SK-N-SH (cell line): Measurements from ENCODE around the gene SPG21. TPM values are rescaled to one million over a fixed set of nuclear protein-coding genes. Genes with fewer than 3 reads are reported as not detected.

Experiments
- CTCF ChIA-PET: fragments of 300-600, 350-600 bp; formaldehyde crosslinking; extraction: SDS; loops from one replicate; lab custom pipeline; 2021; lab: Yijun Ruan, JAX
- POLR2A ChIA-PET: fragments of 350-600 bp; sonication (Branson Sonifier 250); formaldehyde crosslinking; extraction: SDS; loops from one replicate; lab custom pipeline; 2020; ENCODE audit warnings: antibody characterized with exemption, inconsistent platforms; lab: Yijun Ruan, JAX
- DNase-seq: peaks from one replicate; pipeline ENCODE4 v3.0.0; 2012
- H2AFZ ChIP-seq: fragments of 200-600 bp; sonication (generic); 2 replicates; pipeline ENCODE4 v1.8.1; 2016; ENCODE audit warnings: antibody characterized with exemption, mild to moderate bottlenecking, low read depth
- H3F3A ChIP-seq: fragments of 200-600 bp; sonication (generic); replicated peaks from 2 replicates; pipeline ENCODE3; 2016; ENCODE audit warnings: antibody characterized with exemption, mild to moderate bottlenecking; ENCODE audit not compliant: insufficient read depth
- H3K27ac ChIP-seq, 2 experiments: fragments of 200-500 bp in 1 of 2; fragments of 200-600 bp in 1 of 2; sonication (Bioruptor generic) in 1 of 2; sonication (generic), shearing (Covaris generic) in 1 of 2; 2 replicates each; pipeline versions ENCODE4 v1.5.1 to v1.6.1; 2014 to 2016; ENCODE audit warnings: low read depth in 2 of 2, inconsistent platforms in 1 of 2, low read length in 1 of 2, mild to moderate bottlenecking in 1 of 2, mixed read lengths in 1 of 2
- H3K27me3 ChIP-seq: fragments of 200-600 bp; sonication (generic), shearing (Covaris generic); 2 replicates; pipeline ENCODE4 v1.6.1; 2016; ENCODE audit warnings: mixed run types; ENCODE audit not compliant: insufficient read depth
- H3K36me3 ChIP-seq, 2 experiments: fragments of 200-500 bp in 1 of 2; fragments of 200-600 bp in 1 of 2; sonication (Bioruptor generic) in 1 of 2; sonication (generic) in 1 of 2; replicated peaks in 1 of 2; 2 replicates each; pipeline versions ENCODE3 to v1.5.1; 2014 to 2016; ENCODE audit warnings: low read length in 1 of 2, mild to moderate bottlenecking in 1 of 2; ENCODE audit not compliant: insufficient read depth in 2 of 2, control insufficient read depth in 1 of 2
- H3K4me1 ChIP-seq, 2 experiments: fragments of 200-500 bp in 1 of 2; fragments of 200-600 bp in 1 of 2; sonication (Bioruptor generic) in 1 of 2; sonication (generic), shearing (Covaris generic) in 1 of 2; 2 replicates each; pipeline versions ENCODE4 v1.5.1 to v1.6.1; 2014 to 2016; ENCODE audit warnings: low read depth in 1 of 2, low read length in 1 of 2, mixed run types in 1 of 2; ENCODE audit not compliant: insufficient read depth in 2 of 2, control insufficient read depth in 1 of 2
- H3K4me2 ChIP-seq: fragments of 200-600 bp; sonication (generic), shearing (Covaris generic); 2 replicates; pipeline ENCODE4 v1.6.1; 2017; ENCODE audit warnings: mixed run types
- H3K4me3 ChIP-seq, 2 experiments: fragments of 200-500 bp in 1 of 2; fragments of 200-600 bp in 1 of 2; sonication (Bioruptor generic) in 1 of 2; sonication (generic), shearing (Covaris generic) in 1 of 2; 2 replicates each; pipeline versions ENCODE4 v1.5.1 to v1.8.1; 2014 to 2016; ENCODE audit warnings: low read depth in 2 of 2, inconsistent platforms in 1 of 2, low read length in 1 of 2, mild to moderate bottlenecking in 1 of 2, mixed read lengths in 1 of 2, moderate library complexity in 1 of 2
- H3K79me2 ChIP-seq: fragments of 200-600 bp; sonication (generic); 2 replicates; pipeline ENCODE4 v1.8.1; 2017; ENCODE audit warnings: mild to moderate bottlenecking; ENCODE audit not compliant: insufficient read depth
- H3K9ac ChIP-seq: fragments of 200-600 bp; sonication (generic); 2 replicates; pipeline ENCODE4 v1.6.1; 2017; ENCODE audit warnings: mixed run types
- H3K9me2 ChIP-seq: fragments of 200-600 bp; sonication (generic); 2 replicates; pipeline ENCODE4 v1.6.1; 2017; ENCODE audit warnings: mixed run types
- H3K9me3 ChIP-seq: fragments of 200-600 bp; sonication (generic); 2 replicates; pipeline ENCODE4 v1.6.1; 2017; ENCODE audit warnings: mixed run types, mild to moderate bottlenecking, moderate library complexity
- H4K20me1 ChIP-seq: fragments of 200-600 bp; sonication (generic); 2 replicates; pipeline ENCODE4 v1.6.1; 2017; ENCODE audit warnings: mild to moderate bottlenecking, mixed run types; ENCODE audit not compliant: insufficient read depth
- CHD2 ChIP-seq: fragments of 150-350 bp; IDR thresholded peaks from 2 replicates; pipeline ENCODE4 v1.6.1; 2018; ENCODE audit warnings: low read length; ENCODE audit not compliant: partially characterized antibody
- ELF1 ChIP-seq: IDR thresholded peaks from 2 replicates; pipeline ENCODE4 v1.4.0; 2012
- EZH2phosphoT487 ChIP-seq: fragments of 200-600 bp; sonication (generic); IDR thresholded peaks from 2 replicates; pipeline ENCODE4 v1.6.1; 2017; ENCODE audit warnings: low read depth, mixed run types, mild to moderate bottlenecking, antibody characterized with exemption, moderate library complexity, borderline replicate concordance
- MXI1 ChIP-seq: IDR thresholded peaks from 2 replicates; pipeline ENCODE4 v1.6.1; 2012; ENCODE audit warnings: mild to moderate bottlenecking, low read depth, low read length, improper control_type of control experiment
- NRF1 ChIP-seq: IDR thresholded peaks from 2 replicates; pipeline ENCODE4 v1.6.1; 2012; ENCODE audit warnings: low read depth, mild to moderate bottlenecking, low read length
- POLR2AphosphoS5 ChIP-seq: IDR thresholded peaks from 2 replicates; pipeline ENCODE4 v1.6.1; 2012; ENCODE audit warnings: low read depth, low read length
- RCOR1 ChIP-seq: fragments of 150-350 bp; IDR thresholded peaks from 2 replicates; pipeline ENCODE4 v1.6.1; 2017; ENCODE audit warnings: antibody characterized with exemption, low read length
- RXRA ChIP-seq: IDR thresholded peaks from 2 replicates; pipeline ENCODE4 v1.4.0; 2012; ENCODE audit warnings: low read depth, mild to moderate bottlenecking, borderline replicate concordance
- SIN3A ChIP-seq: IDR thresholded peaks from 2 replicates; pipeline ENCODE4 v1.6.1; 2012; ENCODE audit warnings: low read depth, mild to moderate bottlenecking, low read length, moderate library complexity, borderline replicate concordance
- SMC3 ChIP-seq: IDR thresholded peaks from 2 replicates; pipeline ENCODE4 v1.6.1; 2012; ENCODE audit warnings: low read depth, low read length, improper control_type of control experiment
- TAF1 ChIP-seq: IDR thresholded peaks from 2 replicates; pipeline ENCODE4 v1.6.1; 2012; ENCODE audit warnings: low read depth, mild to moderate bottlenecking, low read length, moderate library complexity, borderline replicate concordance
- TCF12 ChIP-seq: IDR thresholded peaks from 2 replicates; pipeline ENCODE4 v1.4.0; 2012
- YY1 ChIP-seq: IDR thresholded peaks from 2 replicates; pipeline ENCODE4 v1.4.0; 2012; ENCODE audit warnings: low read depth, mild to moderate bottlenecking
- WGBS: methylation state at CpG from one replicate; pipeline ENCODE4 v1.1.6; 2017; ENCODE audit warnings: low lambda C conversion rate; 5-methylcytosine and 5-hydroxymethylcytosine counted together
- polyA plus RNA-seq, 3 experiments: library from polyadenylated mRNA; depleted of rRNA; stranded (reverse); fragments of >200 nt; gene quantifications; 2 replicates each; pipeline ENCODE4 v1.2.3, GENCODE V29; 2012
- TF ChIP-seq, protein P1 (sequence below): fragments of 150-350 bp; IDR thresholded peaks from 2 replicates; pipeline ENCODE4 v1.6.1; 2017; ENCODE audit warnings: antibody characterized with exemption, low read length, low read depth, borderline replicate concordance
- TF ChIP-seq, protein P2 (sequence below): IDR thresholded peaks from 2 replicates; pipeline ENCODE4 v1.4.0; 2012; ENCODE audit warnings: low read depth, borderline replicate concordance
- TF ChIP-seq, protein P3 (sequence below): IDR thresholded peaks from 2 replicates; pipeline ENCODE4 v1.4.0; 2012; ENCODE audit warnings: low read depth, borderline replicate concordance
- TF ChIP-seq, protein P4 (sequence below): IDR thresholded peaks from 2 replicates; pipeline ENCODE4 v1.6.1; 2012; ENCODE audit warnings: mild to moderate bottlenecking, low read depth, low read length, moderate library complexity
- TF ChIP-seq, protein P5 (sequence below): IDR thresholded peaks from 2 replicates; pipeline ENCODE4; 2012
- TF ChIP-seq, protein P6 (sequence below): IDR thresholded peaks from 2 replicates; pipeline ENCODE4 v1.4.0; 2012; ENCODE audit warnings: low read depth

Gene SPG21, protein sequence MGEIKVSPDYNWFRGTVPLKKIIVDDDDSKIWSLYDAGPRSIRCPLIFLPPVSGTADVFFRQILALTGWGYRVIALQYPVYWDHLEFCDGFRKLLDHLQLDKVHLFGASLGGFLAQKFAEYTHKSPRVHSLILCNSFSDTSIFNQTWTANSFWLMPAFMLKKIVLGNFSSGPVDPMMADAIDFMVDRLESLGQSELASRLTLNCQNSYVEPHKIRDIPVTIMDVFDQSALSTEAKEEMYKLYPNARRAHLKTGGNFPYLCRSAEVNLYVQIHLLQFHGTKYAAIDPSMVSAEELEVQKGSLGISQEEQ
- polyA plus RNA-seq (2012; rRNA removed): 56.5 and 57.1 TPM in 2 replicates
- 70.2 and 70.8 TPM in 2 replicates for polyA plus RNA-seq (2012; cell fraction: cytosol; rRNA removed)
- 27.5 and 39.7 TPM in 2 replicates for polyA plus RNA-seq (2012; cell fraction: nucleus; rRNA removed)

DNA sequence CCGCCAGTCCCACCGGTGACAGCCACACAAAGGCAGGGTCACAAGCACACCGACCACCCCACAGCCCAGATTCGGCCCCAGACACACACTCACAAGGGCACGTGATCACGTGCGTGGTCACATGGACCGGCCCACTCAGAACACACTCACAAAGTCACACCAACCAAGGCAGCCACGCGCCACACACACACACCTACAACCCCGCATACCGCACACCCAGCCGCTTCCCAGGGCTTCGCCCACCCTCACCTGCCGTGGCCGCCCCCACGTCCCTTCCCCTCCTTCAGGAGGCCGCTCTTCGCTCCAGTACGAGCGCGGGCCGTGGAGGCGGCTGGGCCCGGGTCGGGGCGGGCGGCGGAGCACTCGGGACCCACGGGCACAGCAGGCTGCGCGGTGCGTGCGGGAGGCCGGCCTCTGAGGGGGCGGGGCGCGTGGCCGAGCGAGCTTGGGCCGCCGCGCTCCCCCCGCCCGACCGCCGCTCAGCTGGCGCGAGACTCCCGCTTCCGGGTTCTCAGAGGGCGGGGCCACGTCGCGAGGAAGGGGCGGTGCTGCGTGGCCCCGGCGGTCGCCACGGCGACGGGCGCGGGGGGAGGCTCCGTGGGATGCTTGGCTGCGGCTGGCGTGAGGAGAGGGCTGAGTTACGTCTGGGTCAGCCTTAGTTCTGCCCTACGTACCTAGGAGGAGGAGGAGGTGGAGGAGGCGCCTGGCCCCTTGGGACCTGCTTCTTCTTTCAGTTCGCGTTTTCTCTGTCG lies at the start of gene SPG21:
Gene SPG21 (minus strand): TSS at position 499 of the 752 bp plus-strand sequence. CDS start 6,345 bp downstream, outside the sequence.
- Histone ChIP-seq H3K4me3 (peak within 1 kb of the TSS; percentile 80 to 94), H3K4me1 (peaks cover 8 to 10% of the 10 kb centered on the region in 2 experiments; a peak in 3 of 4 replicates), H2AFZ (peak within 1 kb of the TSS; percentile 98), H3K27me3 (no peaks in the 10 kb centered on the region), H3K9me2 (no peaks in the 10 kb centered on the region), H3K27ac (peak within 1 kb of the TSS; percentile 84 to 90), H3K4me2 (peak within 1 kb of the TSS; percentile 89), H3F3A (peaks cover 8% of the 10 kb centered on the region), H3K36me3 (no peaks in the 10 kb centered on the region), H3K79me2 (peaks cover 49% of the 10 kb centered on the region), H4K20me1 (no peaks in the 10 kb centered on the region), H3K9ac (peak within 1 kb of the TSS; percentile 94), H3K9me3 (no peaks in the 10 kb centered on the region)
- 2% methylated on average over 41 of the region's 75 CpGs for WGBS
- peak; percentile 98 for DNase-seq
- ChIA-PET POLR2A (interaction anchor here (0.8 to 1.3 kb wide), 3 partner anchors 149 to 164 kb away, joined by 3 to 4 read pairs (median 4); partner anchors contain the start of gene PIF1), CTCF (interaction anchor here (0.6 to 0.7 kb wide), 2 partner anchors 16 to 112 kb away, joined by 3 read pairs; no protein-coding TSS in a partner anchor)
- TF ChIP-seq POLR2AphosphoS5 (peak; percentile 92), RCOR1 (no peak; the same call in none of the 2 replicates), YY1 (no peak), MXI1 (no peak; the same call in none of the 2 replicates), RXRA (peak; percentile 21; the same call in 1 of the 2 replicates), TAF1 (peak; percentile 63; the same call in 1 of the 2 replicates), ELF1 (peak; percentile 96), TCF12 (peak; percentile 3; the same call in 1 of the 2 replicates), SIN3A (peak; percentile 67; the same call in 1 of the 2 replicates), NRF1 (peak; percentile 16; the same call in 1 of the 2 replicates), CHD2 (peak; percentile 97), EZH2phosphoT487 (no peak), SMC3 (no peak)
- TF ChIP-seq, protein P1, sequence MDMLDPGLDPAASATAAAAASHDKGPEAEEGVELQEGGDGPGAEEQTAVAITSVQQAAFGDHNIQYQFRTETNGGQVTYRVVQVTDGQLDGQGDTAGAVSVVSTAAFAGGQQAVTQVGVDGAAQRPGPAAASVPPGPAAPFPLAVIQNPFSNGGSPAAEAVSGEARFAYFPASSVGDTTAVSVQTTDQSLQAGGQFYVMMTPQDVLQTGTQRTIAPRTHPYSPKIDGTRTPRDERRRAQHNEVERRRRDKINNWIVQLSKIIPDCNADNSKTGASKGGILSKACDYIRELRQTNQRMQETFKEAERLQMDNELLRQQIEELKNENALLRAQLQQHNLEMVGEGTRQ: peak; percentile 87
- TF ChIP-seq, protein P2, sequence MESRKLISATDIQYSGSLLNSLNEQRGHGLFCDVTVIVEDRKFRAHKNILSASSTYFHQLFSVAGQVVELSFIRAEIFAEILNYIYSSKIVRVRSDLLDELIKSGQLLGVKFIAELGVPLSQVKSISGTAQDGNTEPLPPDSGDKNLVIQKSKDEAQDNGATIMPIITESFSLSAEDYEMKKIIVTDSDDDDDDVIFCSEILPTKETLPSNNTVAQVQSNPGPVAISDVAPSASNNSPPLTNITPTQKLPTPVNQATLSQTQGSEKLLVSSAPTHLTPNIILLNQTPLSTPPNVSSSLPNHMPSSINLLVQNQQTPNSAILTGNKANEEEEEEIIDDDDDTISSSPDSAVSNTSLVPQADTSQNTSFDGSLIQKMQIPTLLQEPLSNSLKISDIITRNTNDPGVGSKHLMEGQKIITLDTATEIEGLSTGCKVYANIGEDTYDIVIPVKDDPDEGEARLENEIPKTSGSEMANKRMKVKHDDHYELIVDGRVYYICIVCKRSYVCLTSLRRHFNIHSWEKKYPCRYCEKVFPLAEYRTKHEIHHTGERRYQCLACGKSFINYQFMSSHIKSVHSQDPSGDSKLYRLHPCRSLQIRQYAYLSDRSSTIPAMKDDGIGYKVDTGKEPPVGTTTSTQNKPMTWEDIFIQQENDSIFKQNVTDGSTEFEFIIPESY: peak; percentile 92
- TF ChIP-seq, protein P3, sequence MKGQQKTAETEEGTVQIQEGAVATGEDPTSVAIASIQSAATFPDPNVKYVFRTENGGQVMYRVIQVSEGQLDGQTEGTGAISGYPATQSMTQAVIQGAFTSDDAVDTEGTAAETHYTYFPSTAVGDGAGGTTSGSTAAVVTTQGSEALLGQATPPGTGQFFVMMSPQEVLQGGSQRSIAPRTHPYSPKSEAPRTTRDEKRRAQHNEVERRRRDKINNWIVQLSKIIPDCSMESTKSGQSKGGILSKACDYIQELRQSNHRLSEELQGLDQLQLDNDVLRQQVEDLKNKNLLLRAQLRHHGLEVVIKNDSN: peak; percentile 93
- TF ChIP-seq, protein P4, sequence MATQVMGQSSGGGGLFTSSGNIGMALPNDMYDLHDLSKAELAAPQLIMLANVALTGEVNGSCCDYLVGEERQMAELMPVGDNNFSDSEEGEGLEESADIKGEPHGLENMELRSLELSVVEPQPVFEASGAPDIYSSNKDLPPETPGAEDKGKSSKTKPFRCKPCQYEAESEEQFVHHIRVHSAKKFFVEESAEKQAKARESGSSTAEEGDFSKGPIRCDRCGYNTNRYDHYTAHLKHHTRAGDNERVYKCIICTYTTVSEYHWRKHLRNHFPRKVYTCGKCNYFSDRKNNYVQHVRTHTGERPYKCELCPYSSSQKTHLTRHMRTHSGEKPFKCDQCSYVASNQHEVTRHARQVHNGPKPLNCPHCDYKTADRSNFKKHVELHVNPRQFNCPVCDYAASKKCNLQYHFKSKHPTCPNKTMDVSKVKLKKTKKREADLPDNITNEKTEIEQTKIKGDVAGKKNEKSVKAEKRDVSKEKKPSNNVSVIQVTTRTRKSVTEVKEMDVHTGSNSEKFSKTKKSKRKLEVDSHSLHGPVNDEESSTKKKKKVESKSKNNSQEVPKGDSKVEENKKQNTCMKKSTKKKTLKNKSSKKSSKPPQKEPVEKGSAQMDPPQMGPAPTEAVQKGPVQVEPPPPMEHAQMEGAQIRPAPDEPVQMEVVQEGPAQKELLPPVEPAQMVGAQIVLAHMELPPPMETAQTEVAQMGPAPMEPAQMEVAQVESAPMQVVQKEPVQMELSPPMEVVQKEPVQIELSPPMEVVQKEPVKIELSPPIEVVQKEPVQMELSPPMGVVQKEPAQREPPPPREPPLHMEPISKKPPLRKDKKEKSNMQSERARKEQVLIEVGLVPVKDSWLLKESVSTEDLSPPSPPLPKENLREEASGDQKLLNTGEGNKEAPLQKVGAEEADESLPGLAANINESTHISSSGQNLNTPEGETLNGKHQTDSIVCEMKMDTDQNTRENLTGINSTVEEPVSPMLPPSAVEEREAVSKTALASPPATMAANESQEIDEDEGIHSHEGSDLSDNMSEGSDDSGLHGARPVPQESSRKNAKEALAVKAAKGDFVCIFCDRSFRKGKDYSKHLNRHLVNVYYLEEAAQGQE: no peak
- TF ChIP-seq, protein P5, sequence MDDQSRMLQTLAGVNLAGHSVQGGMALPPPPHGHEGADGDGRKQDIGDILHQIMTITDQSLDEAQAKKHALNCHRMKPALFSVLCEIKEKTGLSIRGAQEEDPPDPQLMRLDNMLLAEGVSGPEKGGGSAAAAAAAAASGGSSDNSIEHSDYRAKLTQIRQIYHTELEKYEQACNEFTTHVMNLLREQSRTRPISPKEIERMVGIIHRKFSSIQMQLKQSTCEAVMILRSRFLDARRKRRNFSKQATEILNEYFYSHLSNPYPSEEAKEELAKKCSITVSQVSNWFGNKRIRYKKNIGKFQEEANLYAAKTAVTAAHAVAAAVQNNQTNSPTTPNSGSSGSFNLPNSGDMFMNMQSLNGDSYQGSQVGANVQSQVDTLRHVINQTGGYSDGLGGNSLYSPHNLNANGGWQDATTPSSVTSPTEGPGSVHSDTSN: no peak
- TF ChIP-seq, protein P6, sequence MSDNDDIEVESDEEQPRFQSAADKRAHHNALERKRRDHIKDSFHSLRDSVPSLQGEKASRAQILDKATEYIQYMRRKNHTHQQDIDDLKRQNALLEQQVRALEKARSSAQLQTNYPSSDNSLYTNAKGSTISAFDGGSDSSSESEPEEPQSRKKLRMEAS: peak; percentile 72
